Stimulated activated CD8-positive, alpha-beta memory T cell treated with anti-CD3 and anti-CD28 coated beads, Interleukin-7, amount 100 ng/mL, for 24 hours (primary cell): ENCODE results near the gene HDGFL2.
"Not testable (repeated sequence)": the region's sequence is repeated elsewhere in the genome, so short reads cannot be mapped to it uniquely, and the experiment has no call there.

Source experiments
- DNase-seq: peaks from one replicate; pipeline ENCODE4 v3.0.0-alpha.2; 2020; ENCODE audit warnings: low read depth

The HDGFL2 gene

GRCh38 chr19:4536798-4537197 lies 64.7 kb downstream of the HDGFL2 start:
- DNase-seq, result no peak

DNA sequence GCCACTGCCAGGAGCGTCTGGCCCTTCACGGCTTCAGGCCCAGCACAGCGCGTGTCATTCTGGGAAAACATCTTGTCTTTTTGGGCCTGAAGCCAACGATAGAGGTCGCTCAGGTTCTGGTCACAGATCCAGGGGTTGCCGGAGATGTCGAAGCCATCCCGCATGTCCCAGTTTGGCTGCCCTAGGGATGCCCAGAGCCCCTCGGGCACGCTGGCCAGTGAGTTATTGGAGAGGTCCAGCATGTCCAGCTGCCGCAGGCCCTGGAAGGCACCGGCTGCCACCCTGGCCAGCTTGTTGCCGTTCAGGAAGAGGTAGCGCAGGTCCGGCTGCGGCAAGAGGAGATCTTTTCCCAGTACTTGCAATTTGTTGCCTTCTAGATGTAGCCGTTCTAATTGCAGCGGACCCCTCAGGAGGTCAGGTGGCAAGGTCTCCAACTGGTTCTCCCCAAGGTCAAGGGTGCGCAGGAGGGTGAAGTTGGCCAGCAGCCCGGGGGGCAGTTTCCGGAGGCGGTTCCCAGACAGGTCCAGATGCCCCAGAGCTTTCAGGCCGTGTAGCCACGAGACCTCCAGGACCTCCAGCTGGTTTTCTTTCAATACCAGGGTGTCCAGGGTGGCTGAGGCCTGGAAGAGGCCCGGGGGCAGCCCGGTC lies 66.0 kb downstream of the HDGFL2 start:
- no peak for DNase-seq

DNA sequence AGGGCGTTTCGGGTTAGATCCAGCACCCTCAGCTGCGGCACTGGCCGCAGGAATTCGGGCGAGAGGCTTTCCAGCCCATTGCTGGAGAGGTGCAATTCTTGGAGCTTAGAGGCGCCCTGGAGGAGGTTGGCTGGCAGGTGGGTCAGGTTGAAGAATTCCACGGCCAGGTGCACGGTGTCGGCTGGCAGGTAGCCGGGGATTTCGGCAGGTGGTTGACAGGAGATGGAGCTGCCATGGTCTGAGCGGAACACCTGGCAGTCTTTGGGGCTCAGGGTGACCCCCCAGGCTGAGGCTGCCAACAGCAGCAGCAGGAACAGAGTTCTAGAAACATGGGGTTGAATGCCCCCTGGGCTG lies 66.5 kb downstream of the HDGFL2 start:
- no peak for DNase-seq

GRCh38 chr19:4539169-4539692 lies 67.1 kb downstream of the HDGFL2 start:
- no peak for DNase-seq

GRCh38 chr19:4539693-4540581 lies 67.8 kb downstream of the HDGFL2 start, which contains the start of gene LRG1:
LRG1 (minus strand) TSS chr19:4540036; CDS start chr19:4540013, 23 bp downstream.
- no peak for DNase-seq

- DNase-seq, result no peak
Measured at GRCh38 chr19:4541114-4541805, 69.2 kb downstream of the HDGFL2 start.

DNA sequence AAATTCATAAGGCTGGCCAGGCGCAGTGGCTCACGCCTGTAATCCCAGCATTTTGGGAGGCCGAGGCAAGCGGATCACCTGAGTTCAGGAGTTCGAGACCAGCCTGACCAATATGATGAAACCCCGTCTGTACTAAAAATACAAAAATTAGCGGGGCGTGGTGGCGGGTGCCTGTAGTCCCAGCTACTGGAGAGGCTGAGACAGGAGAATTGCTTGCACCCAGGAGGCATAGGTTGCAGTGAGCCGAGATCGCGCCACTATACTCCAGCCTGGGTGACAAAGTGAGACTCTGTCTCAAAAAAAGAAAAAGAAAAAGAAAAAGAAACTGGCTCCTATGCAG lies 69.7 kb downstream of the HDGFL2 start:
- DNase-seq, result not testable (repeated sequence)

DNA sequence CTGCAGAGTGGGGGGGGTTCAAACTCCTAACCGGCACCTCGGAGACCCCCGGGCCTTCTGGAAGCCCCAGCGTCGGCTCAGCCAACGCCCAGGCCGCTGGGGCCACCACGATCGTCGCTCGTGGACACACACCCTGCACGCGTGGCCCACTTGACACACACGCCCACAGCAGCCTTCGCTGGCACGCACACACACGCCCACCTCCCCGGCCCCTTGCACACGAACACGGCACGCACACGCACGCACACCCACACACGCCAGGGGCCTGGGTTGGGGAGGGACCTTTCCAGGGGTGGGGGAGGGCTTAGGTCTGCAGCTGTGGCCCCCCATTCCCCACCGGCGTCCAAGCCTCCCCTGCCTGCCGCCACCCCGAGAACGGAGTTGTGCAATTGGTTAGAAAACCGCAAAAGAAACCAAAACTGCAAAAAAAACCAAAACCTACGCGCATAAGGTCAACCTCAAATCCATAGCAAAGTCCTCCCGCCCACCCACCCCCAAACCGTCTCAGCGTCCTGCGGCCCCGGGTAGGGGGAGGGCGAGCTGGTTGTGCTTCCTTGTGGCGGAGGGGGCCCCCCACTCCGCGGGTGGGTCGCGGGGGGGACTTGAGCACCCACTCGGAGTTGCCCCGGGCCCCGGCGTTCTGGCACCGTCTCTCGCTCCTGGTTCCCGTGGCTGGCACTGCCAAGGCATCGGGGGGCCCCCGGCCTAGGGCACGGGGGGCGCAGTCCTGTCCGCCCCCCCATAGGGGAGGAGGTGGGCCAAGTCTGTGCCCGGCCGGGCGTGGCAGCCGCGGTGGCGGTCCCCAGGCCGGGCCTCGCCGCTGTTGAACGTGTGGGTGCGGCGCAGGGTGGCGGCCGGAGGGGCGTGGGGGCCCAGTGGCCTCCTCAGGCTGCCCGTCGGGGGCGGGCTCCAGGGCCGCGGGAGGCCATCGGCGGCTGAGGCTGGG lies 71.1 kb downstream of the HDGFL2 start:
- DNase-seq, result no peak

GRCh38 chr19:4543842-4544647 lies 71.9 kb downstream of the HDGFL2 start:
- no peak for DNase-seq

DNA sequence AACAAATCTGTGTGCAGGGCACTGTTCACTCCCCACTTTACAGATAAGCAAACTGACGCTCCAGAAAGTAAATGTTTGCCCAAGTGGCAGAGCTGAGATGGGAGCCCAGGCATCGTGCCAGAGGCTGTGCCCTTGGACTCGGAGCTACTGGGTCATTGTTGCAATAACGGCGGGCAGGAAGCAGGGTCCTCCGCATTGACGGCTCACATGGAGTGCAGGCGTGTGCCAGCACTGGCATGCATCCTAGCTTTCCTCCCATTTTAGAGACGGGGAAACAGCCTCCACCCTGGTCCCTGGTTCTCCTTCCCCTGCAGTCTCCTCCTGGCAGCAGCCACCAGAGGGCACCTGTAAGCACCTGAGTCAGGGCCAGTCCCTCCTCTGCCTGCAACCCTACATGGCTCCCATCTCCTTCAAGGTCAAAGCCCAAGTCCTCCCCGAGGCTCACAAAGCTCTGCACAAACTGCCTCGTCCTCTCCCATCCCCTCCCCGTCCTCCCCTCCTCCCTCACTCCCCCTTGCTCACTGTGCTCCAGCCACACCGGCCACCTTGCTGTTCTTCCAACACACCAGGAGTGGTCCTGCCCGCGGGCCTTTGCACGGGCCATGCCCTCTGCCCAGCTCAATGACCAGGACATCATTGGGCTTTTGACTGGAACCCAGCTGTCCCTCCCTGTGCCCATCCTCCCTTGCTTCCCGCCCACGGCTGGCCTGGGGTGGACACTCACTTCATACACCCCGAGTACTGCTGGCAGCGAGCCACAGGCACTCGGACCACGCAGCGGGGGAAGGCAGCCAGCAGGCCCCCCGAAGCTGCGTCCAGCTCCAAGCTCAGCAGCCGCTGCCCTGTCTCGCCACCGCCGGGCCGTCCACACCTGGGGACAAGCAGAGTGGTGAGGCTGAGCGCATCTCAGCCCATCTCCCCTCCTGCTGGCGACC lies 75.5 kb downstream of the HDGFL2 start:
- DNase-seq, result no peak

GRCh38 chr19:4548238-4548584 lies 76.1 kb downstream of the HDGFL2 start:
- no peak for DNase-seq

DNA sequence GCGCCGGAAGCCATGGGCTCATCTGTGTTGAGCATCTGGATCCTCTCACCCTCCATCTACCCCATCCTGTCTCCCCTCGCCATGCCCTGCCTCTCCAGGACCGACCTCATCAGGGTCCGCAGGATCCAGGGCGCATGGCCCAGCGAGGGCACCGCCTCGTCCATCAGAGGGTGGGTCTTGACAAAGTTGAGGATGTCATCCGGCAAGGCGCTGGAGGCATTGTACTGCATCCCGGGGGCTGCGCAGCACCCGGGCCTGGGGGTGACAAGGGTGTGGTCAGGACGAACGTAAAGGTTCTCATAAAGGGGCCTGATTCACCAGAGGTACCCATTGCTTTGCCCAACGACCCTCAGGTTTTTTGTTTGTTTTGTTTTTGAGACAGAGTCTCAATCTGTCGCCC lies 77.9 kb downstream of the HDGFL2 start:
- no peak for DNase-seq

GRCh38 chr19:4550479-4551050 lies 78.5 kb downstream of the HDGFL2 start:
- no peak for DNase-seq
